Hepatocyte (in vitro differentiated cells): Measurements from ENCODE around the gene GPR84. TPM values are rescaled to one million over a fixed set of nuclear protein-coding genes. Genes with fewer than 3 reads are reported as not detected.

ENCODE experiments used
- DNase-seq: peaks from one replicate; pipeline ENCODE4 v3.0.0-alpha.2; 2016; ENCODE audit warnings: low spot score
- H2AFZ ChIP-seq: fragments of 200-600 bp; sonication (generic); 2 replicates; pipeline ENCODE4 v1.6.0; 2016; ENCODE audit warnings: antibody characterized with exemption, mild to moderate bottlenecking
- H3K27ac ChIP-seq: fragments of 200-600 bp; sonication (generic); 2 replicates; pipeline ENCODE4 v1.5.1; 2016; ENCODE audit warnings: mild to moderate bottlenecking
- H3K27me3 ChIP-seq: fragments of 200-600 bp; sonication (generic); 2 replicates; pipeline ENCODE4 v1.6.1; 2016
- H3K36me3 ChIP-seq: fragments of 200-600 bp; sonication (generic); replicated peaks from 2 replicates; pipeline ENCODE4 v1.5.1; 2016; ENCODE audit warnings: low read depth; ENCODE audit not compliant: insufficient read depth
- H3K4me1 ChIP-seq: fragments of 200-600 bp; sonication (generic); 2 replicates; pipeline ENCODE4 v1.5.1; 2016; ENCODE audit warnings: mild to moderate bottlenecking, moderate library complexity; ENCODE audit not compliant: insufficient read depth
- H3K4me2 ChIP-seq: fragments of 200-600 bp; sonication (generic); 2 replicates; pipeline ENCODE4 v1.6.0; 2016
- H3K4me3 ChIP-seq: fragments of 200-600 bp; sonication (generic); 2 replicates; pipeline ENCODE4 v1.5.1; 2016; ENCODE audit warnings: mild to moderate bottlenecking
- H3K79me2 ChIP-seq: fragments of 200-600 bp; sonication (generic); 2 replicates; pipeline ENCODE4 v1.6.0; 2017; ENCODE audit warnings: mild to moderate bottlenecking
- H3K9me2 ChIP-seq: fragments of 200-600 bp; sonication (generic); replicated peaks from 2 replicates; pipeline ENCODE4 v1.6.0; 2017; ENCODE audit warnings: mild to moderate bottlenecking; ENCODE audit not compliant: insufficient read depth
- H3K9me3 ChIP-seq: fragments of 200-600 bp; sonication (generic); 2 replicates; pipeline ENCODE4 v1.5.1; 2016; ENCODE audit warnings: low read depth, mild to moderate bottlenecking
- H4K20me1 ChIP-seq: fragments of 200-600 bp; sonication (generic); 2 replicates; pipeline ENCODE4 v1.6.0; 2016; ENCODE audit warnings: mild to moderate bottlenecking; ENCODE audit not compliant: insufficient read depth, poor library complexity, severe bottlenecking
- CTCF ChIP-seq: fragments of 200-600 bp; sonication (generic); IDR thresholded peaks from 2 replicates; pipeline ENCODE4 v1.5.1; 2016; ENCODE audit warnings: antibody characterized with exemption, mild to moderate bottlenecking; ENCODE audit not compliant: poor library complexity
- EZH2 ChIP-seq: fragments of 200-600 bp; sonication (generic); IDR thresholded peaks from 2 replicates; pipeline ENCODE4 v1.6.1; 2016; ENCODE audit warnings: antibody characterized with exemption, mild to moderate bottlenecking, borderline replicate concordance
- EZH2phosphoT487 ChIP-seq: fragments of 200-600 bp; sonication (generic); IDR thresholded peaks from one replicate; pipeline ENCODE4 v1.6.1; 2018; ENCODE audit warnings: antibody characterized with exemption, mild to moderate bottlenecking, low read depth, moderate library complexity; ENCODE audit not compliant: unreplicated experiment, severe bottlenecking
- WGBS: methylation state at CpG from one replicate; pipeline ENCODE4 v1.1.6; 2016; ENCODE audit warnings: low lambda C conversion rate; ENCODE audit errors: missing lambda C conversion rate; 5-methylcytosine and 5-hydroxymethylcytosine counted together
- polyA plus RNA-seq: library from polyadenylated mRNA; unstranded; fragments of >200 nt; fragmentation: Nextera tagmentation; extraction: Ambion mirVana; gene quantifications from 2 replicates; pipeline ENCODE4 v1.2.1, GENCODE V29; 2016
- total RNA-seq: library from RNA; depleted of rRNA; stranded (reverse); fragments of >200 nt; gene quantifications from 2 replicates; pipeline ENCODE4 v1.2.3, GENCODE V29; 2014

The GPR84 gene
- total and polyA plus RNA-seq, 2 experiments from 2014 or later = 0.07 TPM; not detected in 1

GRCh38 chr12:54390668-54391551 lies 26.6 kb upstream of the GPR84 start:
- Histone ChIP-seq H3K27ac (no peak overlapping the region), H3K4me3 (peak overlapping the region; percentile 70), H2AFZ (peak overlapping the region; percentile 97), H3K4me2 (peak overlapping the region; percentile 86), H4K20me1 (no peaks in the 10 kb centered on the region), H3K4me1 (no peaks in the 10 kb centered on the region), H3K9me2 (no peaks in the 10 kb centered on the region), H3K36me3 (no peaks in the 10 kb centered on the region), H3K27me3 (no peaks in the 10 kb centered on the region), H3K9me3 (no peaks in the 10 kb centered on the region), H3K79me2 (no peaks in the 10 kb centered on the region)
- TF ChIP-seq CTCF = peak; percentile 28
- no peak for TF ChIP-seq EZH2phosphoT487
- 4% methylated on average over 25 of the region's 51 CpGs for WGBS
- DNase-seq = peak; percentile 84

DNA sequence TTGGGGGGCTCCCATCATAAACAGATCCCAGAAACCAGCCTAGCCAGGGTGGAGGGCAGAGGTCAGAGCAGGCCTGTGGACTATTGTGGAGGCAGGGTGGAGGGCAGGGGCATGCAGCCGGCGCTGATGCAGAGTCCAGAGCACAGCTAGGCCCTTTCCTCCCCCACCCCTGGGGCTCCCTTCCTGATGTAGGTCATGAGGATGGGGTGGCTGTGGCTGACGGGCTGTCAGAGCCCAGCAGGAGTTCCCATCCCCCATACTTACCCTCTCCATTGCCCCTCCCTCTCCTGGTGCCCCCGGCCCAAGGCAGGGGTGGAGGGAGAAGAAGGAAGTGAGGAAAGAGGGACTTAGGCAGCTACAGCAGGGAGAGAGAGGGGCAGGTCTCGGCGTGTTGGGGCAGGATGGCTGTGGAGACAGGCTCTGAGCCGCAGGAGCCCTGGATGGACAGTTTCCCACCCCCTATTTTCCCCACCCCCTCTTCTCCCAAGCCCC lies 25.9 kb upstream of the GPR84 start:
- H3K4me2 ChIP-seq = peak overlapping the region; percentile 86
- no peaks in the 10 kb centered on the region for H4K20me1 ChIP-seq
- H3K27ac ChIP-seq = no peak overlapping the region
- peaks cover 6% of the 10 kb centered on the region for H3K4me1 ChIP-seq
- no peak overlapping the region for H3K4me3 ChIP-seq
- DNase-seq = no peak
- H3K27me3 ChIP-seq = no peaks in the 10 kb centered on the region
- H3K36me3 ChIP-seq = no peaks in the 10 kb centered on the region
- no peaks in the 10 kb centered on the region for H3K9me2 ChIP-seq
- H2AFZ ChIP-seq = no peak overlapping the region
- H3K79me2 ChIP-seq = no peaks in the 10 kb centered on the region
- whole genome bisulfite sequencing = 41% methylated on average over 5 of the region's 7 CpGs
- H3K9me3 ChIP-seq = no peaks in the 10 kb centered on the region
- TF ChIP-seq EZH2 (no peak), EZH2phosphoT487 (no peak), CTCF (no peak)

DNA sequence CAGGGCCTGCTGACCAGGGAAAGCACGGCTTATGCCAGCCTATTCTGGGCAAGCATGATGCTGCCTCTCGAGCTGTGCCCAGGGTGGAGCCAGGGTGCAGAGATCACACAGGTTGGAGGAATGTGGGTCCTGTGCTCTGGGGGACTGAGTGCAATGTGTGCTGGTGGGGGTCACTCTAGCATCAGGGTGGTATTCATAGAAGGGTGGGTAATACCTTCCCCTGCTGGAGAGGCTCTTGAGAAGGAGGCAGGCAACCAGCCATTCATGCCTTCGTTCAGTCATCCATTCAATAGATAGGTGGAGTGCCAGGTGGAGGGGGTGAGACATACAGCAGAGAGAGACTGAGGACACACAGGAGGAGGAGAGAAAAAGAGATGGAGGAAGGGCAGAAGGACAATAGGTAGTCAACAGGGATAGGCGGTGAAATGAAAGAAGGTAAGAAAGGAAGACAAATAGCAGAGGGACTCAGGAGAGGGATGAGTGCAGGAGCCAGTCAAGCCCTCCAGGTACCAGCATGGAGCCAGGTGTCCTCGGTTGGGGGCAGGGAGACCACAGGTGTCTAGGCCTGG lies 25.4 kb upstream of the GPR84 start:
- no peaks in the 10 kb centered on the region for H4K20me1 ChIP-seq
- TF ChIP-seq EZH2 (no peak), CTCF (no peak), EZH2phosphoT487 (no peak)
- H3K27ac ChIP-seq = no peak overlapping the region
- no peaks in the 10 kb centered on the region for H3K9me2 ChIP-seq
- no peak for DNase-seq
- H3K79me2 ChIP-seq = no peaks in the 10 kb centered on the region
- H3K27me3 ChIP-seq = no peaks in the 10 kb centered on the region
- no peak overlapping the region for H3K4me3 ChIP-seq
- no peaks in the 10 kb centered on the region for H3K9me3 ChIP-seq
- H3K4me1 ChIP-seq = peaks cover 10% of the 10 kb centered on the region
- H3K4me2 ChIP-seq = peak overlapping the region; percentile 86
- H3K36me3 ChIP-seq = no peaks in the 10 kb centered on the region
- no peak overlapping the region for H2AFZ ChIP-seq
- 79% methylated on average over 5 of the region's 5 CpGs for WGBS
